ENCODE results near the gene CDCP1.

The CDCP1 gene

DNA sequence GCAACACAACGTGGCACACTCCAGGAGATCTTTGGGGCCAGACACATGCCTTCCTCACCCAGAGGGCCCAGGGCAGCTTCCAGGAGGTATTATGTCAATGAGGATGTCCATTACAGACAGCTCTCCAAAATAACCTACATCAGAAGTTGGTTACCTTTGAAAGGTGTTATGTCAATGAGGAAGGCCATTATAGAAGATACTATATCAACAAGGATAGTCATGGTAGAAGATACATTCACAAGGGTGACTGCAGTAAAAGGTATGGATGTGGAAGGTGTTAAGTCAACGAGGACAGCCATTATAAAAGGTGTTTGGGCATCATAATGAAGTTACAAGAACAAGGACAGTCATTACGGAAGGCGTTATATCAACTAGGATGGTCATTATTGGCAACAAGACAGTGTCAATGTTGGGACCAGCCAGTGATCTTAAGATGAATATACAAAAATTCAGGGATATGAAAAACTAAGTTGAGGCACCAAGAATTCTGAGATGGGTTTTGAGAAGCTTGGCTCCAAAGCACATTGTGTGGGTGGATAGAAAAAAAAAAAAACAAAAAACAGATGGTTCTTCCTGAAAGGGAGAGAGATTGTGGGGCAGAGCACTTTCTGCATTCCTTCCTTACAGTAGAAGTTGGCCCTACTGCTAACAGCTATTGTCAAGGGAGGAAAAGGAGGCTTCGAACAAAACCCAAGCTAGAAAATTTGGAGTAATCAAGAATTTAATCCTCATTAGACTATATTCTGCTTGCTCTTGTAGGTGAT is 11.2 kb downstream of the CDCP1 start:
- no peak for DNase-seq

GRCh38 chr3:45132568-45133211 is 13.5 kb downstream of the CDCP1 start:
- no peak for DNase-seq

DNA sequence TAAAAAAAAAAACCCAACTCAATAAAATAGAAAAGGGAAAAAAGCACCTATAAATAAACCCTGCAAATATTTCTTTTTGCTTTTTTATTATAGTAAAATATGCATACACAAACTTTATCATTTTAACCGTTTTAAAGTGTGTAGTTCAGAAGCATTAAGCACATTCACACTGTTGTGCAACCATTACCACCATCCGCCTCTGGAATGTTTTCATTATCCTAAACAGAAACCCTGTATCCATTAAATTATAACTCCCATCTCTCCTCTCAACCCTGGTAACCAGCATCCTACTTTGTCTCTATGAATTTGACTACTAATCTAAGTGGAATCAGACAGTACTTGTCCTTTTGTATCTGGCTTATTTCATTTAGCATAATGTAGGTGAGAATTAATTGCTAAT is 15.0 kb downstream of the CDCP1 start:
- DNase-seq = no peak

DNA sequence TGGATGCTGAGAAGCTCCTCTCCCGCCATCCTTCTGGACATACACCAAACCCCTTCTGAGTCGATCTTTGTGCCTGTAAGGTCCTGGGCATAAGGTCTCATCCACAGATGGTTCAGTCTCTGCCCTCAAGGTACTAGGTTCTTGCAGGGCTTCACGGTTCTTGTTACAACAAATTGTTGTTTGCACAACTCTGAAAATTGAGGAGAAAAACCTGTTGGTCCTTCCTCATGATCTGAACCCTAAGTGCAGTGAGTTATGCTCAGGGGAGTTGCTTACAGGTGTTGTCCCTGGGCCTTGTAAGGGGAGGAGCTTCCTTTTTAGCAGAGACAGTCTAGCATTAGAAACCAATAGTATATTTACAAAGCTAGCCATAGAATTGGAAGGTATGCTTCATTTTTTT is 15.7 kb downstream of the CDCP1 start:
- DNase-seq = no peak

DNA sequence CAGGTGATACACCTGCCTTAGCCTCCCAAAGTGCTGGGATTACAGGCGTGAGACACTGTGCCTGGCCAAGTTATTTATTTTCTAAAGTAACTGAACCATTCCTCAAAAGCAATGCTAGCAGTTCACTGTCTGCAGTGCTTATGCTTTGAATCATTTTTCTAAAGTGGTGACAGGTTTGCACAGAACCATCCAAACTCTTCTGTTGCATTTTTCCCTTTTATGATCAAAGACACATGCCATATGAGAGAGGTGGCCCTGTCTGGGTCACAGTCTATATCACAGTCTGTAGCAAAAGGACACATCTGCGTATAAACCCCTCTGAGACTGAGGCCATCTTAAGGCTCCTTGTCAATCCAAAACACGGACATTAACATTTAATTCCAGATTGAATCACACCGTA is 17.2 kb downstream of the CDCP1 start:
- DNase-seq = no peak

GRCh38 chr3:45127130-45127822 is 18.9 kb downstream of the CDCP1 start:
- no peak for DNase-seq

GRCh38 chr3:45126730-45127129 is 19.4 kb downstream of the CDCP1 start:
- no peak for DNase-seq

DNA sequence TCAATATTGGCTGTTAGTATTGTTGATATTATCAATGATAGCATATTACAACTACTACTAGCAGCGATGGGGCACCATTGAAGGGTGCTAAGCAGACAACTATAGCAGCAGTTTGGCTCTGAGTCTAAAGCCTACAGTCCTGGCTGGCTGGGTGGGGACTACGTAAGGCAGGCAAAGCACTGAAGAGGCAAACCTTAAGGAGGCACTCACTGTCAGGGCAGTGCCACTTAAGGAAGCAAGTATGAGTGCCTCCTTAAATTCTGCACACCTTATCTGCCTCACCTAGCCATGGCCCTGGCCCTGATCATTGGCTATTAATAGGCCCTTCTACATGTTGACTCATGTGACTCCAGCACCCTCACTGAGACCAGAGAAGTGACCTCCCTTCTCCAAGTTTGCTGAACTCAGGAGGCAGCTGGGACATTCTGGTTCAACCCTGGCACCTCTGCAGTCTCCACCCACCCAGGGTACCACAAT is 20.6 kb downstream of the CDCP1 start:
- DNase-seq = no peak

DNA sequence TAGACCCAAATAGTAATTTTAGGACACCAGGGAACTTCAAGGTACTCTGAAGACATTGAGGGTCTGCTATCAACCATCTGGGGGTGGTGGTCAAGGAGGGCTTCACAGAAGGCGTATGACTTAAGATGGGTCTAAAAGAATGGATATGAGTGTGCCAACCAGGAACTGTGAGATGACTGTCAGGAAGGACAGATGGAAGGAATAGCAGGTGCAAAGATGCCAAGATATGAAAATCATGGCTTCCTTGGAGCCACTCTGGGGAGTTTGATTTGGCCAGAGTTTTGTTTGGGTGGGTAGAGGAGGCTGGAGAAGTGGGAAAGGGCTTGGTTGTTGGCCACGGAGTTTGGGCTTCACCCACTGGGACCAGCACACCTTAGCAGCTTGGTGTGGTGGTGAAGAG is 21.2 kb downstream of the CDCP1 start:
- no peak for DNase-seq

- no peak for DNase-seq
Measured at GRCh38 chr3:45124352-45124751, 21.8 kb downstream of the CDCP1 start.

GRCh38 chr3:45123581-45124269 is 22.5 kb downstream of the CDCP1 start:
- no peak for DNase-seq

GRCh38 chr3:45123030-45123429 is 23.1 kb downstream of the CDCP1 start:
- DNase-seq = no peak

DNA sequence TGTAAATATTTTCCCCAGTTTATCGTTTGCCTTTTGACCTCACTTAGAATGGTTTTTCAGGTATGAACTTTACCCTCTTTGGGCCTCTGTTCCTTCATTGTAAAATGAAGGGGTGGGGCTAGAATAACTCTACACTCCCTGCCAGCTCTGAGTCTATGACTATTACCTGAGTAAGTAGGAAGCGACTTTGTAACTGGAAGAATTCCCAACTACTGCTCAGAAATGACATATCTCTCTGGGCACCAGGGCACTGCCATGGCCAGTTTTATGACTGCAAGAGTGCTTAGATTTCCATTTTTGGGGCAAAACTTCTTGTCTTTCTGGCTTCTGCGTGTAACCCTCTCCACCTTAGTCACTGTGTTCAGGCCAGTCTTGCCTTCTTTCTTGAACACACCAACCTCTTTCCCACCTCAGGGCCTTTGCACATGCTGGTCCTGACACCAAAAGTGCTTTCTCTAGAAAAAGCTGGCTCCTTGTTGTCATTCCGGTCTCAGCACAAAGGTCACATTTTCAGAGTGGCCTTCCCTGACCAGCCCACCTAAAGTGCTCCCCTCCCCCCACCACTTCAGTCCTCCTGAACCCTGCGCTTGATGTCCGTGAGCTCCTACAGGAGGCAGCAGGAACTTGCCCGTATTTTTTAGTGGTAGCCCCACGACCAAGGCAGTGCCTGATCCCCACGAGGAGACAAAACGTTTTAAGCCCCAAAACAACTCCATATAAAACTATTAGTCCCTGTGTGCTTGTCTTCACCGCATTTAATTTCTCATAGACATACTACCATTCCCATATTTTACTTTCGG is 25.6 kb downstream of the CDCP1 start:
- no peak for DNase-seq

- DNase-seq = no peak
Measured at GRCh38 chr3:45119824-45120358, 26.3 kb downstream of the CDCP1 start.

DNA sequence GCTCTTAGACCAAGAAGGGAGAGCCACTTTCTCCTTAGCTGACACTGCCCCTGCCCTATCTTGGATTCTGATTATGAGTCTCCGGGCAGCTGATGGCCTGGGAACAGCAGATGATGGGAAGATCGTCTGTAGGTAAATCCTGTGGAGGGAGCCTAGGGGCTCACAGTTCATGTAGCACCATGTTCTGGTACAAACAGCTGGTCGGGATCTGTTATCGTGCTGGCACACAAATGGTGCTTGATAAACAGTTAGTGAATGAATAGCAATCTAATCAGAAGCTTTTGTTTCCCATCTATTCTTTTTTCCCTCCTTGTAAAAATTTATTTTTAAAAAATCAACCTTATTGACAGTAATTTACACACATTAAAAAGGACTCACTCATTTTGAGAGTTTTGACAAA is 26.8 kb downstream of the CDCP1 start:
- no peak for DNase-seq

DNA sequence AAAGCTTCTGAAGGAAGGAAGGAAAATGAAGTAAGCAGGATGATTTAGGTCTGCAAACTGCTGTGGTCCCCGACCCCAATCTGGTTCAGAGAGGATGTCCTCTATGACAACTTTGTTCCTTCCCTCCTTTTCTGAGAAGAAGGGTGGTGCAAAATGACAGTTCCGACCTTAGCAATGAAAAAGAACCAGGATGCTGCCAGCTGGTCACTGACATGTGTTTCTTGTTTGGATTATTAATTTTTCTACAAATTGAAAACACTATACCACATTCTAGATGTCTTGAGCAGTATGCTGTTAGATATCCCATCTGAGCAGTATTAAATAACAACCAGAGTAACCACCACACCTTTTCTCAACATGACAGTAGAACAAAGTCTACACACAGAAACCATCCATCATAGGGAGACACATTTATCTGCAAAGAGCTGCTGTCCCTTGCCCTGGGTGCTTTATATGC is 27.5 kb downstream of the CDCP1 start:
- no peak for DNase-seq

- no peak for DNase-seq
Measured at GRCh38 chr3:45116350-45116749, 29.8 kb downstream of the CDCP1 start.

- no peak for DNase-seq
Measured at GRCh38 chr3:45113625-45114050, 32.5 kb downstream of the CDCP1 start.

DNA sequence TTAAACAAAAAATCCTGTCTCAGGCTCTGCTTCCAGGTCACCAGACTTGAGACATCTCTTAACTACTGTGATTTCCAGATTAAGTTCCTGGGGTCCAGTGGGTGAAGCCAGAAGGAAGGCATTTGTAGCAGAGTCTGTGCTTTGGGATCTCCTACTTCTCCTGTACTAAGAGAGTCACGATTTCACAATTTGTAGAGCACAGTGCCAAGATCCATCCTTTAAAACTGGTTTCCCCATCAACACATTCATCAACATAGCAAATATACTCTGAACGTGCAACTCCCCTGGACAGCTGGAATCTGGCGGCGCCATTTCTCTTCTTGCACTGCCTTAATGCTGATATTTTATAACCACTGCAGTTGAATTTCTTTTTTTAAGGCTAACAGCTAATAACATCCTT is 33.2 kb downstream of the CDCP1 start:
- no peak for DNase-seq

DNA sequence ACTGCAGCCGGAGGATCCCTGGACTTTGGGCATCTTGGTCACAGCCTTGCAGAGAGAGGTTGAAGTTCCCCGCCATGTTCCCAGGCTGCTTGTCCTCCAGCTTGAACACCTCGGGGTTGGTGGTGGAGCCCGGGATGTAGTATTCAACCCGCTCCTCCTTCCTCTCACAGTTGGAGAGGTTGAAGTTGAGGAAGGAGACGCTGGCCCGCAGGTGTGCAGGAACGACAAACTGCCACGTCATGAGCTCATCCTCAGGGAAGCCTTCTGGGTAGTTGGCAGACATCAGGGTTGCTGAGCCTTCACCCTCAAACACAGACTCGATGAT is 35.7 kb downstream of the CDCP1 start:
- DNase-seq = no peak

DNA sequence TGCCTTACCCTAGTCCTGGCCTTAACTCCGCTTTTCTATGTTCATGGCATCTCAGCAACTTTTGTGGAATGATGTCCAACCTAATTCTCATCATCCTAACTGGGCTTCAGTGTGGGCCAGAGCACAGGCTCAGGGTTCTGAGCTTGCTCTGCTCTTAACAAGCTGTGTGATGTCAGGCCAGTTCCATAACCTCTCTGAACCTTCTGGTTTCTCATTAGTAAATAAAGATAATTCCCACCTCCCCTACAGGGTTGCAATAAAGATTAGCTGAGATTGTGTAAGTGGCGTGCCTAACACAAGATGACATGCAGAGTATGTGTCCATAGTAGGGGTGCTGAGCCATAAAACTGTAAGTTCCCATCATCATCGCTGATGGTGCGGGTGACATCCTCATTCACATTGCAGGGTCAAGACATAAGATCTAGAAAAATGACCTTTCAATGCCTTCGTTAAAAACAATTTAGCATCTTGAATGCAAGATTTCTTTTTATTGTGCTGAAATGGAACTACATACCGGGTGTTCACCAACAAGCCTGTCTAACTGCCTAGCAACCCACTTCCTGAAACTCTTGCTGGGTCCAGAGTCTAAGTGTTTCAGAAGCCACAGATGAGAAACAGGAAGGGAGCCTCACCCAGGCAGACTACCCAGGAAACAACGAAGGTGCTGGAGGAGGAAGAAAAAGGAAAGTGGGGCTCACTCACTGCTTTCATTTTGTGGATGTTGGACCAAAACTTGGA is 36.2 kb downstream of the CDCP1 start:
- DNase-seq = peak; percentile 24

- no peak for DNase-seq
Measured at GRCh38 chr3:45106874-45107273, 39.3 kb downstream of the CDCP1 start.

Measured in activated T-cell treated with anti-CD3 and anti-CD28 coated beads, Interleukin-2, amount 50 U/mL, for 1 hour (primary cell).